Stomach (tissue), 4 donors: ENCODE data around the gene NXPE3.

Experiments
- EP300 ChIP-seq: sonication (generic); formaldehyde crosslinking; IDR thresholded peaks from one replicate; pipeline ENCODE4 v1.6.1; 2017; ENCODE audit warnings: antibody characterized with exemption
- POLR2A ChIP-seq, 4 donors: fragments of 450-650 bp; IDR thresholded peaks; one replicate each; pipeline ENCODE4 v1.6.1; 2016; ENCODE audit warnings: antibody characterized with exemption in 4 of 4, control low read depth in 2 of 4, mild to moderate bottlenecking in 1 of 4, moderate library complexity in 1 of 4
- POLR2AphosphoS5 ChIP-seq, 3 donors: sonication (generic); formaldehyde crosslinking; IDR thresholded peaks; one replicate each; pipeline ENCODE4 v1.6.1; 2016; ENCODE audit warnings: antibody characterized with exemption in 3 of 3
- TF ChIP-seq, protein P1 (sequence below), 7 experiments: fragments of 450-650 bp in 4 of 7; fragments of 200-600 bp in 3 of 7; sonication (generic) in 3 of 7; IDR thresholded peaks; one replicate each; pipeline ENCODE4 v1.5.1; 2016 to 2019; ENCODE audit warnings: antibody characterized with exemption in 7 of 7, control low read depth in 2 of 7, mild to moderate bottlenecking in 1 of 7

DNA sequence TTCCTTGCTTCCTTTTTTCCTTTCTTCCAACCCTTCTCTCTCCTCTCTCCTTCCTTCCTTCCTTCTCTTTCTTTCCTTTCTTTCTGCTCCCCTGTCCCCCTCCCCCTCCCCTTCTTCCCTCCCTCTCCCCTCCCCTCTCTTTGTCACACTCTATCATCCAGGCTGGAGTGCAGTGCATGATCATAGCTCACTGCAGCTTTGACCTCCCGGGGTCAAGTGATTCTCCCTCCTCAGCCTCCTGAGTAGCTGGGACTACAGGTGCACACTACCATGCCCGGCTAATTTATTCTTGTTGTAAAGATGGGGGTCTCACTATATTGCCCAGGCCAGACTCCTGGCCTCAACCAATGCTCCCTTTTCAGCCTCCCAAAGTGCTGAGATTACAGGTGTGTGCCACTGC is 89.0 kb downstream of the NXPE3 start:
- TF ChIP-seq, protein P1, sequence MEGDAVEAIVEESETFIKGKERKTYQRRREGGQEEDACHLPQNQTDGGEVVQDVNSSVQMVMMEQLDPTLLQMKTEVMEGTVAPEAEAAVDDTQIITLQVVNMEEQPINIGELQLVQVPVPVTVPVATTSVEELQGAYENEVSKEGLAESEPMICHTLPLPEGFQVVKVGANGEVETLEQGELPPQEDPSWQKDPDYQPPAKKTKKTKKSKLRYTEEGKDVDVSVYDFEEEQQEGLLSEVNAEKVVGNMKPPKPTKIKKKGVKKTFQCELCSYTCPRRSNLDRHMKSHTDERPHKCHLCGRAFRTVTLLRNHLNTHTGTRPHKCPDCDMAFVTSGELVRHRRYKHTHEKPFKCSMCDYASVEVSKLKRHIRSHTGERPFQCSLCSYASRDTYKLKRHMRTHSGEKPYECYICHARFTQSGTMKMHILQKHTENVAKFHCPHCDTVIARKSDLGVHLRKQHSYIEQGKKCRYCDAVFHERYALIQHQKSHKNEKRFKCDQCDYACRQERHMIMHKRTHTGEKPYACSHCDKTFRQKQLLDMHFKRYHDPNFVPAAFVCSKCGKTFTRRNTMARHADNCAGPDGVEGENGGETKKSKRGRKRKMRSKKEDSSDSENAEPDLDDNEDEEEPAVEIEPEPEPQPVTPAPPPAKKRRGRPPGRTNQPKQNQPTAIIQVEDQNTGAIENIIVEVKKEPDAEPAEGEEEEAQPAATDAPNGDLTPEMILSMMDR (IDR thresholded peaks at IDR 0.05) = no peak
- no peak for TF ChIP-seq POLR2AphosphoS5 (IDR thresholded peaks at IDR 0.05)
- no peak for TF ChIP-seq POLR2A (IDR thresholded peaks at IDR 0.05)
- no peak for TF ChIP-seq EP300
